H1 (cell line): ENCODE measurements around the gene MACROD1. TPM values are rescaled to one million over a fixed set of nuclear protein-coding genes. Genes with fewer than 3 reads are reported as not detected.

Experiments used
- CTCF ChIA-PET: fragments of 300-600 bp; sonication (Branson Sonifier 250); formaldehyde crosslinking; loops from one replicate; lab custom pipeline; 2021; ENCODE audit not compliant: partially characterized antibody; lab: Charles Lee
- POLR2A ChIA-PET: fragments of 300-600 bp; sonication (Branson Sonifier 250); formaldehyde crosslinking; loops from one replicate; lab custom pipeline; 2021; ENCODE audit warnings: inconsistent platforms; ENCODE audit not compliant: partially characterized antibody; lab: Charles Lee
- DNase-seq, 2 experiments: peaks; one replicate each; pipeline versions ENCODE4 v3.0.0 to v3.0.0-alpha.2; 2010 to 2022; ENCODE audit warnings: low spot score in 2 of 2, low read depth in 1 of 2, mixed read lengths in 1 of 2
- FAIRE-seq: peaks from 2 replicates; lab custom pipeline; 2011; peaks lifted over from hg19 to GRCh38; lab: Jason Lieb, UNC
- H2AFZ ChIP-seq: 2 replicates; pipeline ENCODE4 v1.8.1; 2012; ENCODE audit warnings: low read length, inconsistent platforms
- H2AK5ac ChIP-seq: 2 replicates; pipeline ENCODE4 v1.6.1; 2013; ENCODE audit warnings: low read depth, low read length
- H2BK120ac ChIP-seq: replicated peaks from 2 replicates; pipeline ENCODE3; 2013; ENCODE audit warnings: low read depth, low read length, inconsistent platforms
- H2BK12ac ChIP-seq: 2 replicates; pipeline ENCODE4 v1.6.1; 2013; ENCODE audit warnings: low read depth, low read length
- H2BK15ac ChIP-seq: 2 replicates; pipeline ENCODE4 v1.6.1; 2013; ENCODE audit warnings: low read length
- H2BK20ac ChIP-seq: 2 replicates; pipeline ENCODE4 v1.6.1; 2013; ENCODE audit warnings: low read length
- H2BK5ac ChIP-seq: 2 replicates; pipeline ENCODE4 v1.6.1; 2013; ENCODE audit warnings: low read depth, low read length
- H3K14ac ChIP-seq: 2 replicates; pipeline ENCODE4 v1.6.1; 2013; ENCODE audit warnings: inconsistent platforms; ENCODE audit not compliant: insufficient read length
- H3K18ac ChIP-seq: 2 replicates; pipeline ENCODE4 v1.6.1; 2013; ENCODE audit warnings: low read length; ENCODE audit errors: extremely low read depth
- H3K23ac ChIP-seq: 2 replicates; pipeline ENCODE4 v1.6.1; 2013; ENCODE audit warnings: inconsistent platforms; ENCODE audit not compliant: insufficient read length
- H3K23me2 ChIP-seq: 2 replicates; pipeline ENCODE4 v1.6.1; 2013; ENCODE audit warnings: low read depth, low read length
- H3K27ac ChIP-seq: 2 replicates; pipeline ENCODE4 v1.6.1; 2011; ENCODE audit warnings: low read depth, low read length, inconsistent platforms
- H3K27me3 ChIP-seq, 4 experiments: replicated peaks in 1 of 4; 1 replicate in 1 of 4; 2 replicates in 3 of 4; pipeline versions ENCODE4 v1.6.1 to v1.8.1; 2011 to 2013; ENCODE audit warnings: low read length in 3 of 4, mild to moderate bottlenecking in 3 of 4, inconsistent platforms in 2 of 4, mixed read lengths in 2 of 4, moderate library complexity in 1 of 4; ENCODE audit not compliant: control insufficient read depth in 3 of 4, insufficient read depth in 3 of 4; ENCODE audit errors: extremely low read depth in 1 of 4
- H3K36me3 ChIP-seq, 4 experiments: 2 replicates each; pipeline versions ENCODE4 v1.6.1 to v1.8.1; 2011 to 2013; ENCODE audit warnings: mild to moderate bottlenecking in 4 of 4, low read length in 3 of 4, moderate library complexity in 2 of 4, control low read depth in 1 of 4, inconsistent platforms in 1 of 4; ENCODE audit not compliant: insufficient read depth in 4 of 4, control insufficient read depth in 2 of 4
- H3K4ac ChIP-seq: replicated peaks from 2 replicates; pipeline ENCODE3; 2013; ENCODE audit warnings: low read length, low read depth, mixed read lengths, inconsistent platforms; ENCODE audit not compliant: insufficient read length
- H3K4me1 ChIP-seq, 4 experiments: replicated peaks in 1 of 4; 1 replicate in 1 of 4; 2 replicates in 3 of 4; pipeline versions ENCODE4 v1.6.1 to v1.8.1; 2011 to 2013; ENCODE audit warnings: low read length in 3 of 4, inconsistent platforms in 2 of 4, mixed read lengths in 1 of 4; ENCODE audit not compliant: insufficient read depth in 4 of 4, control insufficient read depth in 3 of 4
- H3K4me2 ChIP-seq, 2 experiments: 2 replicates each; pipeline versions ENCODE4 v1.6.1 to v1.8.1; 2011 to 2013; ENCODE audit warnings: low read depth in 2 of 2, low read length in 2 of 2, control low read depth in 1 of 2, inconsistent platforms in 1 of 2, mild to moderate bottlenecking in 1 of 2; ENCODE audit not compliant: insufficient read depth in 1 of 2
- H3K4me3 ChIP-seq, 4 experiments: fragments of 200-600, 300-600 bp in 1 of 4; sonication (generic), shearing (Covaris generic), sonication (Bioruptor Twin) in 1 of 4; 2 replicates each; pipeline versions ENCODE4 v1.5.1 to v1.8.1; 2011 to 2016; ENCODE audit warnings: low read length in 4 of 4, low read depth in 3 of 4, control low read depth in 2 of 4, inconsistent platforms in 2 of 4, mild to moderate bottlenecking in 2 of 4, mixed read lengths in 1 of 4, moderate library complexity in 1 of 4; ENCODE audit not compliant: insufficient read depth in 2 of 4; ENCODE audit errors: extremely low read depth in 1 of 4
- H3K56ac ChIP-seq: replicated peaks from 2 replicates; pipeline ENCODE3; 2013; ENCODE audit warnings: low read depth, mild to moderate bottlenecking, mixed read lengths, low read length, inconsistent platforms; ENCODE audit not compliant: insufficient read length
- H3K79me1 ChIP-seq: 2 replicates; pipeline ENCODE4 v1.6.1; 2013; ENCODE audit warnings: low read depth, low read length, control low read depth
- H3K79me2 ChIP-seq, 2 experiments: 2 replicates each; pipeline versions ENCODE4 v1.6.1 to v1.8.1; 2012 to 2013; ENCODE audit warnings: low read length in 2 of 2, mild to moderate bottlenecking in 2 of 2, inconsistent platforms in 1 of 2; ENCODE audit not compliant: insufficient read depth in 2 of 2, control insufficient read depth in 1 of 2
- H3K9ac ChIP-seq, 4 experiments: replicated peaks in 1 of 4; 1 replicate in 1 of 4; 2 replicates in 3 of 4; pipeline versions ENCODE4 v1.6.1 to v1.8.1; 2011 to 2013; ENCODE audit warnings: low read depth in 3 of 4, low read length in 3 of 4, control low read depth in 2 of 4, mild to moderate bottlenecking in 2 of 4, moderate library complexity in 2 of 4, inconsistent platforms in 1 of 4; ENCODE audit errors: extremely low read depth in 1 of 4
- H3K9me3 ChIP-seq, 2 experiments: 2 replicates each; pipeline versions ENCODE4 v1.6.1 to v1.8.1; 2012 to 2013; ENCODE audit warnings: mild to moderate bottlenecking in 2 of 2, moderate library complexity in 2 of 2, control low read depth in 1 of 2, inconsistent platforms in 1 of 2, low read depth in 1 of 2, low read length in 1 of 2, mixed read lengths in 1 of 2; ENCODE audit not compliant: insufficient read depth in 2 of 2
- H4K20me1 ChIP-seq, 2 experiments: replicated peaks in 1 of 2; 2 replicates each; pipeline versions ENCODE3 to v1.8.1; 2011 to 2013; ENCODE audit warnings: inconsistent platforms in 2 of 2, low read length in 2 of 2, mild to moderate bottlenecking in 1 of 2; ENCODE audit not compliant: insufficient read depth in 2 of 2, control insufficient read depth in 1 of 2
- H4K5ac ChIP-seq: 2 replicates; pipeline ENCODE4 v1.6.1; 2013; ENCODE audit warnings: low read length, low read depth, mixed read lengths, inconsistent platforms; ENCODE audit not compliant: insufficient read length
- H4K8ac ChIP-seq: 2 replicates; pipeline ENCODE4 v1.8.0; 2013; ENCODE audit warnings: mild to moderate bottlenecking, moderate library complexity, low read length, inconsistent platforms; ENCODE audit not compliant: insufficient read depth; ENCODE audit errors: extremely low read depth
- H4K91ac ChIP-seq: replicated peaks from 2 replicates; pipeline ENCODE3; 2013; ENCODE audit warnings: low read length, mixed read lengths, inconsistent platforms; ENCODE audit not compliant: insufficient read length
- ASH2L ChIP-seq: fragments of 200-600, 300-600 bp; sonication (generic); IDR thresholded peaks from one replicate; pipeline ENCODE4 v1.7.1; 2017; ENCODE audit warnings: low read length
- CBX8 ChIP-seq: fragments of 300-800, 300-1000 bp; sonication (generic); IDR thresholded peaks from 2 replicates; pipeline ENCODE4 v1.7.1; 2016; ENCODE audit warnings: low read depth, low read length, borderline replicate concordance
- CEBPB ChIP-seq: IDR thresholded peaks from 2 replicates; pipeline ENCODE4 v1.6.1; 2012; ENCODE audit warnings: low read depth, low read length
- CHD1 ChIP-seq: IDR thresholded peaks from 2 replicates; pipeline ENCODE4 v1.6.1; 2012; ENCODE audit warnings: low read depth, low read length, improper control_type of control experiment
- CHD2 ChIP-seq: IDR thresholded peaks from 2 replicates; pipeline ENCODE4 v1.6.1; 2012; ENCODE audit warnings: low read length, improper control_type of control experiment
- EZH2 ChIP-seq: fragments of 200-600 bp; sonication (generic); IDR thresholded peaks from 2 replicates; pipeline ENCODE4 v1.7.1; 2012; ENCODE audit warnings: low read depth, mild to moderate bottlenecking, moderate library complexity, low read length, inconsistent platforms; ENCODE audit not compliant: severe bottlenecking
- KDM5A ChIP-seq: fragments of 200-600 bp; IDR thresholded peaks from 2 replicates; pipeline ENCODE4 v1.7.1; 2012; ENCODE audit warnings: mild to moderate bottlenecking, low read length, inconsistent platforms, mixed read lengths
- POLR2A ChIP-seq, 2 experiments: IDR thresholded peaks; 1 replicate in 1 of 2; 2 replicates in 1 of 2; pipeline ENCODE4 v1.6.1; 2011; ENCODE audit warnings: low read depth in 2 of 2, low read length in 2 of 2, mild to moderate bottlenecking in 2 of 2; ENCODE audit errors: control extremely low read depth in 1 of 2
- RNF2 ChIP-seq: fragments of 200-900, 300-1000 bp; sonication (generic); IDR thresholded peaks from 2 replicates; pipeline ENCODE4 v1.7.1; 2016; ENCODE audit warnings: borderline replicate concordance, low read depth, mild to moderate bottlenecking, antibody characterized with exemption, low read length; ENCODE audit not compliant: poor library complexity, severe bottlenecking; ENCODE audit errors: missing control alignments
- RXRA ChIP-seq: IDR thresholded peaks from 2 replicates; pipeline ENCODE4 v1.6.1; 2011; ENCODE audit warnings: low read depth, mild to moderate bottlenecking, low read length, moderate library complexity; ENCODE audit not compliant: insufficient read depth
- SIX5 ChIP-seq: IDR thresholded peaks from 2 replicates; pipeline ENCODE4 v1.6.1; 2011; ENCODE audit warnings: mild to moderate bottlenecking, low read depth, low read length
- SP1 ChIP-seq: IDR thresholded peaks from 2 replicates; pipeline ENCODE4 v1.6.1; 2011; ENCODE audit warnings: low read depth, low read length
- TAF7 ChIP-seq: optimal IDR thresholded peaks from 2 replicates; pipeline ENCODE3; 2011; ENCODE audit warnings: low read depth, mild to moderate bottlenecking, inconsistent platforms, low read length, moderate library complexity, borderline replicate concordance
- TBP ChIP-seq: IDR thresholded peaks from 2 replicates; pipeline ENCODE4 v1.6.1; 2011; ENCODE audit warnings: low read depth, low read length, improper control_type of control experiment
- TEAD4 ChIP-seq: IDR thresholded peaks from 2 replicates; pipeline ENCODE4 v1.6.1; 2012; ENCODE audit warnings: low read depth, low read length, inconsistent platforms, mixed read lengths
- YY1 ChIP-seq: IDR thresholded peaks from 2 replicates; pipeline ENCODE4 v1.6.1; 2011; ENCODE audit warnings: low read depth, mild to moderate bottlenecking, low read length
- WGBS, 2 experiments: shearing (Covaris generic) in 1 of 2; methylation state at CpG; one replicate each; pipeline versions ENCODE4 v1.1.6 to v1.1.7; 2013 to 2015; ENCODE audit warnings: low lambda C conversion rate in 2 of 2, mixed read lengths in 2 of 2, inconsistent platforms in 1 of 2, low coverage in 1 of 2, missing lambda C conversion rate in 1 of 2; ENCODE audit not compliant: insufficient replicate concordance in 2 of 2, insufficient coverage in 1 of 2, insufficient read length in 1 of 2; ENCODE audit errors: extremely low coverage in 1 of 2, missing lambda C conversion rate in 1 of 2; 5-methylcytosine and 5-hydroxymethylcytosine counted together
- polyA plus RNA-seq, 7 experiments: library from polyadenylated mRNA; depleted of rRNA in 3 of 7; stranded (reverse) in 5 of 7; unstranded in 2 of 7; fragments of >200 nt in 5 of 7; fragments of 200-250 nt in 2 of 7; gene quantifications; 1 replicate in 5 of 7; 2 replicates in 1 of 7; 4 replicates in 1 of 7; pipeline versions ENCODE4 v1.2.1 to v1.2.3, GENCODE V29; 2011 to 2013; ENCODE audit warnings: missing spikeins in 2 of 7, mixed read lengths in 2 of 7
- total RNA-seq: library from RNA; stranded (reverse); fragmentation: NEBNext Ultra II Directional; extraction: Animal tissue kit (Norgen Biotek cat#: 25700); gene quantifications from 2 replicates; pipeline ENCODE4 v1.2.1, GENCODE V29; 2021

The MACROD1 gene
- total and polyA plus RNA-seq, 2 of the 8 experiments (the other 6 are each of a cell fraction or from before 2014, with no cell fraction given): 19.5 to 34.1 TPM

DNA sequence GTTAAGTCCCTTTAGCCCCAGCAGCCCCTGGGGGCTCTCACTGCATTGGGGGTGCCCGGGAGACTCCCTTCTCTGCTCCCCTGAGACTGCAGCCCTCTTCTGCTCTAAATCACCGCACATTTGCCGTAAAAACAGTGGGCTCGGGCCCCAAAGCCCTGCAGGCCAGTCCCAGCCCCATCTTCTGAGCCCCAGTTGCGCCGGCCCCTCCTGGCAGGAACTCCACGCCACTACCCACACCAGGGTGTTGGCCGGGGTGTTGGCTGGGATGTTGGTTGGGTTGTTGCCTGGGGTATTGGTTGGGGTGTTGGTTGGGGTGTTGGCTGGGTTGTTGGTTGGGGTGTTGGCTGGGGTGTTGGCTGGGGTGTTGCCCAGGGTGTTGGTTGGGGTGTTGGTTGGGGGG lies 156.2 kb downstream of the MACROD1 start:
- no peak overlapping the region for H3K18ac ChIP-seq
- no peak overlapping the region for H3K4me3 ChIP-seq
- no peak overlapping the region for H2AK5ac ChIP-seq
- H3K9ac ChIP-seq: no peak overlapping the region
- H3K23ac ChIP-seq: no peak overlapping the region
- peaks cover 21% of the 10 kb centered on the region; the same call in 1 of the 2 replicates for H3K23me2 ChIP-seq
- DNase-seq (no peak), FAIRE-seq (no peak)
- H3K27me3 ChIP-seq: peaks cover 28 to 93% (median 77%) of the 10 kb centered on the region in 4 experiments
- H2BK12ac ChIP-seq: no peak overlapping the region
- H3K14ac ChIP-seq: no peak overlapping the region
- H3K4me2 ChIP-seq: no peak overlapping the region
- no peak overlapping the region for H3K56ac ChIP-seq
- no peaks in the 10 kb centered on the region for H3K36me3 ChIP-seq
- H2BK120ac ChIP-seq: no peak overlapping the region
- H4K91ac ChIP-seq: no peak overlapping the region
- no peak overlapping the region for H2BK15ac ChIP-seq
- H3K4ac ChIP-seq: no peak overlapping the region
- H2BK20ac ChIP-seq: no peak overlapping the region
- H4K20me1 ChIP-seq: peaks cover 1 to 2% of the 10 kb centered on the region in 2 experiments
- peaks cover 0 to 6% of the 10 kb centered on the region in 2 experiments; a peak in 1 of 4 replicates for H3K9me3 ChIP-seq
- ChIA-PET CTCF (interaction anchor here (0.9 to 6.3 kb wide), 4 partner anchors 7 to 11 kb away, joined by 3 to 43 read pairs (median 12); no protein-coding TSS in a partner anchor), POLR2A (no interaction called here)
- no peaks in the 10 kb centered on the region for H3K79me2 ChIP-seq
- H4K5ac ChIP-seq: no peak overlapping the region
- peaks cover 0 to 15% (median 8%) of the 10 kb centered on the region in 4 experiments; a peak in 5 of 7 replicates for H3K4me1 ChIP-seq
- no peak overlapping the region for H2BK5ac ChIP-seq
- no peak overlapping the region for H2AFZ ChIP-seq
- H3K79me1 ChIP-seq: no peaks in the 10 kb centered on the region; the same call in 1 of the 2 replicates
- no peak overlapping the region for H4K8ac ChIP-seq
- no peak overlapping the region for H3K27ac ChIP-seq
- WGBS, 2 experiments: 94% methylated on average over 8 of the region's 8 CpGs; no CpG with 5 or more reads in 1 of the 2 experiments
- TF ChIP-seq SIX5 (no peak), TAF7 (no peak), CHD2 (no peak), RNF2 (no peak), TBP (no peak), ASH2L (no peak), TEAD4 (no peak), RXRA (no peak), CBX8 (no peak), KDM5A (no peak), EZH2 (no peak), SP1 (no peak), CEBPB (no peak), CHD1 (no peak), YY1 (no peak), POLR2A (IDR thresholded peaks at IDR 0.05; ENCODE audit: control extremely low read depth in 1 of 2, low read depth in 2 of 2, low read length in 2 of 2) (no peak)
